Loucy (cell line): Measurements from ENCODE around the gene WDR31.
"Not testable (repeated sequence)": the region's sequence is repeated elsewhere in the genome, so short reads cannot be mapped to it uniquely, and the experiment has no call there.

ENCODE experiments used
- EZH2phosphoT487 ChIP-seq: fragments of 200-600 bp; IDR thresholded peaks from 2 replicates; pipeline ENCODE4 v1.6.1; 2018; ENCODE audit warnings: antibody characterized with exemption, mild to moderate bottlenecking, moderate library complexity, borderline replicate concordance
- TF ChIP-seq, protein P1 (sequence below): fragments of 200-600 bp; sonication (generic); conservative IDR thresholded peaks from 2 replicates; pipeline ENCODE4 v1.5.1; 2014; ENCODE audit warnings: mild to moderate bottlenecking, antibody characterized with exemption, low read length

DNA sequence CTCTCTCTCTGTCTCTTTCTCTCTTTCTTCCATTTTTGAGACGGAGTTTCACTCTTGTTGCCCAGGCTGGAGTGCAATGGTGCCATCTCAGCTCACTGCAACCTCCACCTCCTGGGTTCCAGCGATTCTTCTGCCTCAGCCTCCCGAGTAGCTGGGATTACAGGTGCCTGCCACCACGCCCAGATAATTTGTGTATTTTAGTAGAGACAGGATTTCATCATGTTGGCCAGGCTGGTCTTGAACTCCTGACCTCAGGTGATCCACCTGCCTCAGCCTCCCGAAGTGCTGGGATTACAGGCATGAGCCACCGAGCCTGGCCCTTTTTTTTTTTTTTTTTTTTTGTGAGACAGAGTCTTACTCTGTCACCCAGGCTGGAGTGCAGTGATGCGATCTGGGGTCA is 41.4 kb upstream of the WDR31 start:
- TF ChIP-seq, protein P1, sequence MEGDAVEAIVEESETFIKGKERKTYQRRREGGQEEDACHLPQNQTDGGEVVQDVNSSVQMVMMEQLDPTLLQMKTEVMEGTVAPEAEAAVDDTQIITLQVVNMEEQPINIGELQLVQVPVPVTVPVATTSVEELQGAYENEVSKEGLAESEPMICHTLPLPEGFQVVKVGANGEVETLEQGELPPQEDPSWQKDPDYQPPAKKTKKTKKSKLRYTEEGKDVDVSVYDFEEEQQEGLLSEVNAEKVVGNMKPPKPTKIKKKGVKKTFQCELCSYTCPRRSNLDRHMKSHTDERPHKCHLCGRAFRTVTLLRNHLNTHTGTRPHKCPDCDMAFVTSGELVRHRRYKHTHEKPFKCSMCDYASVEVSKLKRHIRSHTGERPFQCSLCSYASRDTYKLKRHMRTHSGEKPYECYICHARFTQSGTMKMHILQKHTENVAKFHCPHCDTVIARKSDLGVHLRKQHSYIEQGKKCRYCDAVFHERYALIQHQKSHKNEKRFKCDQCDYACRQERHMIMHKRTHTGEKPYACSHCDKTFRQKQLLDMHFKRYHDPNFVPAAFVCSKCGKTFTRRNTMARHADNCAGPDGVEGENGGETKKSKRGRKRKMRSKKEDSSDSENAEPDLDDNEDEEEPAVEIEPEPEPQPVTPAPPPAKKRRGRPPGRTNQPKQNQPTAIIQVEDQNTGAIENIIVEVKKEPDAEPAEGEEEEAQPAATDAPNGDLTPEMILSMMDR = not testable (repeated sequence)
- not testable (repeated sequence) for TF ChIP-seq EZH2phosphoT487
